Muscle of arm (tissue), 12 donors: ENCODE data around the gene CHST5. TPM values are rescaled to one million over a fixed set of nuclear protein-coding genes. Genes with fewer than 3 reads are reported as not detected.

Source experiments
- DNase-seq: peaks from one replicate; pipeline ENCODE4 v3.0.0-alpha.2; 2013
- polyA plus RNA-seq, 12 donors: library from polyadenylated mRNA; unstranded; fragments of 120-200 nt; gene quantifications; one replicate each; pipeline ENCODE4 v1.2.1, GENCODE V29; 2013; ENCODE audit not compliant: insufficient read length in 12 of 12

The CHST5 gene
- polyA plus RNA-seq, 12 donors, result 0.07 to 0.56 (median 0.24) TPM; not detected in 2

DNA sequence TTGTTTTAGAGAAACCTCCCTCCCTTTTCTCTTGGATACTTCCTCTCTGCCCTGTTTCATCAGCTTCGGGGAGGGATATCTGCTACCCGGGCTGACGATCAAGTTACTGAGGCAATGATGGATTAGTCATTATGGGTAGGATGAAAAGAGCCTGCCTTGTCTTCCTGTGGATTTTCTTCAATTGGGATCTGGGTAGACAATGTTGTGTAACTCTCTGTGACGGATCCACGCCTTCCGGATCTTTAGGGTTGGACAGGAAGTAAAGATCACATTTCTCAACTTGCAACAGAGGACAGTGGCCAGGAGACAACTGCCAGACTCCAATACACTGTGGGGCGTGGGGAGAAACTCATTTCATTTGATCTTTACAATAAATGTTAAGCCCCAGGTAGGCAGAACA is 29.3 kb downstream of the CHST5 start:
- DNase-seq, result peak; percentile 17

DNA sequence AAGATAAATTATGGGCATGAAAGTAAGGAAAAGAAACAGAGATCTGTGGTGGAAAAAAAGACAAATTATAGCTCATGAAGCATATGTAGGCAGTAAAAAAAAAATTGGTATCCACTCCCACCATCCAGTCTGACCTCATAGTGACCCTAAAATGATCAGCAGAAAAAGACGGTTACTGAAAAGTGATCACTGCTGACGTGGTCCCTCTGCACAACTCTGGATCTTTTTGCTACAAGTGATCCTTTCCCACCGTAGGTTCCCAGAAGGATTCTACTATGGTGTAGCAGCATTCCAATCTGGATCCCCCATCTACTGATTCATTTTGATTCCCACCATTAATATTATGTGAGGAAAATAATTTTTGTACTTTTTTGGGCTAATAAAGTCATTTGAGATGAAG is 29.8 kb downstream of the CHST5 start:
- DNase-seq, result peak; percentile 19

DNA sequence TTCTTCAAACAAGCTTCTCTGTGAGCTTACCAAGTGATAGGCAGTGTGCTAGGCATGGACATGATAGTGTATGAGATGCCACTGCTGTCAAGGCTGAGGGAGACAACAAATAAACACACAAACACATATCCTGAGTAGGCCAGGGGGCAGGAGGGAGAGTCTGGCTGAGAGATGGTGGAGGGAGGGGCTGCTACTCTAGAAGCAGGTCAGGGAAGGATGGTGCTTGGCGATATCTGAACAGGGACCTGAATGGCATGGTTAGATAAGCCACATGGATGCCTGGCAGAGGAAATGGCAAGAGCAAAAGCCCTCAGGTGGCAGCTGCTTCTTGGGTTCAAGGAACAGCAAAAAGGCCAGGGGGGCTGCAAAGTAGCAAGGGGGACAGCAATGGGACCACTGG is 32.1 kb downstream of the CHST5 start:
- DNase-seq, result no peak

DNA sequence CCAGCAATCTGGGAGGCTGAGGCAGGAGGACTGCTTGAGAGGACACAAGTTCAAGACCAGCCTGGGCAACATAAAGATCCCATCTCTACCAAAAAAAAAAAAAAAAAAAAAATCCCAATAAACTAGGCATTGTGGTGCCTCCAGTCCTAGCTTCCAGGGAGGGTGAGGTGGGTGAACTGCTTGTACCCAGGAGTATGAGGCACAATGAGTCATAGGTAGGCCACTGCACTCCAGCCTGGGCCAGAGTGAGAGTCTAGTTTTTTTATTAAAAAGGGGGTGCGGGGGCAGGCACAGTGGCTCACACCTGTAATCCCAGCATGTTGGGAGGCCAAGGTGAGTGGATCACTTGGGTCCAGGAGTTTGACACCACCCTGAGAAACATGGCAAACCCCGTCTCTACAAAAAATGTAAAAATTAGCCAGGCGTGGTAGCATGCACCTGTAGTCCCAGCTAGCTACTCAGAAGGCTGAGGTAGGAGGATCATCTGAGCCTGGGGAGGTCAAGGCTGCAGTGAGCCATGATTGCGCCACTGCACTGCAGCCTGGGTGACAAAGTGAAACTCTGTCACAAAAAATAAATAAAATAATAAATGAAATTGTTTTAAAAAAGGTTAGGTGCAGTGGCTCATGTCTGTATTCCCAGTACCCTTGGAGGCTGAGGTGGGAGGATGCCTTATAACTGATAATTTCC is 32.8 kb downstream of the CHST5 start:
- no peak for DNase-seq

DNA sequence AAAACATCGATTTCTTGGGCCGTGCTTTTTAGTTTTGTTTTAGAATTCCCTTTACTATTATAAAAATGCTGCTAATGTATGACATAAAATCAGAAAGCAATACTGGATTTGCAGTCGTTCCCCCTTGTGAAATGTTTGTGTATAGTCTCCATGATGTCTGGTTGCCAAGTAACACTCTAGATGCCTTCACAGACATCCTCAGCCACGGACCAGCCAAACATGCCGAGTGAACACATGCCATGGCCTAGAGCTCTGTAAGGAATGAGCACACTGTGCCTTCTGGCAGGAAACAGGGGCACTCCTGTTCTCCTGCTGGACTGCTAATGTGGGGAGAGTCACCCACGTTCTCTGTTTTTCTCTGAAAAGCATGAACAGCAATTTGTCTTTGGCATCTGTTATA is 34.1 kb downstream of the CHST5 start:
- DNase-seq, result peak; percentile 58

DNA sequence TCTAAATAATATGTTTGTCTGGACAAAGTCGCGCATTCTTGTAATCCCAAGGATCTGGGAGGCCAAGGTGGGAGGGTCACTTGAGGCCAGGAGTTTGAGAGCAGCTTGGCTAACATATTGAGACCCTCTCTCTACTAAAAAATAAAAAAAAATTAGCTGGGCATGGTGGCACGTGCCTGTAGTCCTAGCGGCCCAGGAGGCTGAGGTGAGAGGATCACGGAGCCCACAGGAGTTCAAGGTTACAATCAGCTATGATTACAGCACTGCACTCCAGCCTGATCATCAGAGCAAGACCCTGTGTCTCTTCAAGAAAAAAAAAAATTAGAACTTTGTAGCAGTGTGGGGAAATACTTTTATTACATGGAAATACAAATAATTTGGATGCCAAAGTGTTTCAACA is 34.5 kb downstream of the CHST5 start:
- no peak for DNase-seq

DNA sequence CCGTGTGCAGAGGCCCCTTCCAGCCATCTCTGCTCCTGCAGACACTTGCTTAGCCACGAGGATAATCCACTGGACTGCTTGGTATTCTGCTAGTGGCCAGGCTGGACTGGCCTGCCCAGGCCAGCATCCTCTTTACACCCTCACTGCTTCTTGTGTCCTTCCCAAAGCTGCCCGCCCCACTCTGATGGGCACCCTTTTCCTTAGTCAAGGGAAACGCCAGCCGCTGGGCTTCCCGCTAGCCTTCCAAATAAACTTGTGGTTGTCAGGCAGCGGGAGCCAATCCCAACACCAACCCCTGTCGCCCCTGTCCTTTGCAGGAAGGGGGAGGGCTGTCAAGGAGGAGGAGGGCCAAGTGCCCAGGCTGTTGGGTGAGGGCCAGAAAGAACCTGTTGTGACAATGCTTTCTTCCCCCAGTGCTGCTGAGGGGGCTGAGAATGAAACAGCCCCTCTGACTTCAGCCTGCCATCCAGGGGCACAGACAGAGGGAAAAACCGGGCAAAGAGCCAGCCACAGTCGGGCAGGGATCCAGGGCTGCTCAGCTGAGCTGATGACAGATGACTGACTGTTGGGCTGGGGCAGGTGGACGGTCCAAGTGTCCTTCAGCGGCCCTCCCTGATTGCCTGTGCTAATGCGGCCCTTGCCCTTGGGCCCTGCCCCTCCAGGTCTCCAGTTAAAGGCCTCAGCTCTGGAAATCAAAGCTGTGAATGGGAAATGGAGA is 37.1 kb downstream of the CHST5 start:
- DNase-seq, result peak; percentile 39

DNA sequence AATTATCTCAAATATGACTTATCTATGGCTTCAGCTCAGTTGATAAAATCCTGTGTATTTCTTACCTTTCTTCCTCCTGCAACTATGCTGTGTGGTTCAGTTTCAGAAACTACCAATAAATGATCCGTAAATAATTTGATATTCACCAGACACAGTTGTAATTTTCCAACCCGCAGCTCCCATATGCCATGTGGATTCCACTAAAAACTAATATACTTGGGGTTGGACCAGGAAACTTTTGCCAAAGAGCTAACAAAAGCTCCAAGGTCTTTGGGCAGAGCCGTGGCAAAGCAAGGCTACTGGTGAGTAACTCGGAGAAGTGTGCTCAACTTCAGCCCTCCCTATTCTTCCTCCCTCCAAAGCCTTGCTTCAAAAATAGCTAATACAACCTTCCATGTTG is 38.4 kb downstream of the CHST5 start:
- no peak for DNase-seq

DNA sequence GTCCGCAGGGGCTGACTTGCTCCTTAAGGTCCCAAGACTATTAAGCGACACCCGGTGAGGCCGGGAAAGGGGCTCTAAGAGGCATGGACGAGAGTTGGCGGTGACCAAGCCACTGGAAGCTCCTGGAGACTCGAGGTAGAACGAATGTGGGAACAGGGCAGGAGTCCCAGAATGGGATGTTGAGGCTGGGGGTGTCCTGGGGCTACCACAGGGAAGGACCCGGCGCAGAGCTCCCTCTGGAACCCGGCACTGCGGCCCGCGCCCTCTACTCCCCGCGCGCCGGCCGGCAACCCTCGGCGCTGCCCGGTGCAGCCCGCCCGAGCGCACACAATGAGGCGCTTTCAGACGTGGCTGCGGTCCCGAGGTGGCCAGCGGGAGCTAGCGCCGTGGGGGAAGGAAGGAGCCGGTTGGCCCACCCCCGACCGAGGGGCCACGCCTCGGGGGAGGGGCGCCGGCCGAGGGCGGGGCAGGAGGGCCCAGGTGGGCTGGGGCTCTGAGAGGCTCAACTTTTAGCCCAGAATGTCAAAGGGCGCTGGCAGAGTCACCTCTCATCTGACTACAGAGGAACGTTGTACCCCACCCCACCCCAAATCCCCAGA is 40.7 kb downstream of the CHST5 start, which contains the start of gene CHST6:
CHST6 (minus strand) TSS at position 366 of the 599 bp plus-strand sequence. CDS start 15,613 bp downstream, outside the sequence.
- peak; percentile 35 for DNase-seq

DNA sequence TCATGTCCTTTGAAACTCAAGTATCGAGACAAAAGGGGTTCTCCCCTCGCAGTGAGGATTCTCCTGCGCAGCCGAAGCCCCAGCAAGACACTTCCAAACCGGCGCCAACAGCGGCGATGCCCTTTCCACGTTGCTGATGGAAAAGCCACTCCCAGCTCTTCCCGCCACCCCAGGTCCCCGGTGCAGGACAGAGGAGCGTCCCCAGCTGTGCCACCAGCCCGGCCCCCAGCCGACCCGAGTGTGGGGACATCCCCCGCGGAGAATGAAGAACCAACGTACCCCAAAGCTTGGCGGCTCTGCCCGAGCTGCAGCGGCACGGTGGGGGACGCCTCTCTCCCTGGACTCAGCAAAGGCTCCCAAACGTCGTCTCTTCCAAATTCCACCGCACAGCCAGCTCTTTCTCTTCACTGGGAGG is 41.2 kb downstream of the CHST5 start:
- DNase-seq, result peak; percentile 24

DNA sequence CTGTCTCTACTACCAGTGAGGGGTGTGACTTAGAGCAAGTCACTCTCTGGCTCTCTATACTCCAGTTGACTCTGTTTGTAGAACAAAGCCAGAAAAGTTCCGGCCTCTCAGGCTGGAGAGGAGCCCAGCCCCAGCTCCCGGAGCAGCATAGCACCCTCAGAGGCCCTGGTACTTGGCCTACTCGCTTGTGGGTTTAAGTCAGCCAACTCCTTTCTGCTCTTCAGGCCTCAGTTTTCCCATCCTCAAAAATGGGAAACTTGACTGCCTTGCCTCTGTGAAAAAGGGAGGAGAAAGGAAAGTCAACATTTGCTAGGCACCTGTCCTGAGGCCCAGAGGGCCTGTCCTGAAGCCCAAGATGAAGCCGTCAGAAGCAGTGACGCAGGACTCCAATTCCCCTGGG is 41.7 kb downstream of the CHST5 start:
- no peak for DNase-seq

DNA sequence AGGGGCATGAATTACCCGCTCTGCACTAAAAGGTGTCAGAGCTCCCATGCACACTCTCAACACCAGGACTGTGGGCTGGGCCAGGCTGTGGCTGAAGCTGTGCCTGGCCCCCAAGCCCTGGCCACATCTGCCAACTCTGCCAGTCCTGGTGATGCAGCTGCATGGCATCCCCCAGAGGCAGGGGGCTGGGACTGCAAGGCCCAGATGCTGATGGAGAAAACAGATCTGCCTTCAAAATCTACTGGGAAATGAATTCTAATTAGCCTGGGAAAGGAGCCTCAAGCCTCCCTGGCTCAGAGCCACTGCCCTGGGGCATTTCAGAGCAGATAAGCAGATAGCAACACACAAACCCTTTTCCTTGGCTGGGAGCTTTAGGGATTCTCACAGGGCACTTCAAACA is 44.0 kb downstream of the CHST5 start:
- no peak for DNase-seq

DNA sequence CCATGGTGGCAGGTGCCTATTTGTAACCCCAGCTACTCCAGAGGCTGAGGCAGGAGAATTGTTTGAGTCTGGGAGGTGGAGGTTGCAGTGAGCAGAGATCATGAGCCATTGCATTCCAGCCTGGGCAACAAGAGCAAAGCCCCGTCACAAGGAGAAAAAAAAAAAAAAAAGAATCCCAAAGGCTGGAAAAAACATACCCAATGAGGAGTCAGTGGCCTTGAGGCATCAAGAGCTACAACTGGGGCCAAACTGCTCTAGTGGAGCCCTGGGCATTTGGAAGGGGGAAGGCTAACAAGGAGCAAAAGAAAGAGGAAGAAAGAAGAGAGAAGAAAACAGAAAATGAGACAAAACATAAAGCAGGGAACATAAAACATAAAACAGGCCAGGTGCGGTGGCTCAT is 47.6 kb downstream of the CHST5 start:
- no peak for DNase-seq

DNA sequence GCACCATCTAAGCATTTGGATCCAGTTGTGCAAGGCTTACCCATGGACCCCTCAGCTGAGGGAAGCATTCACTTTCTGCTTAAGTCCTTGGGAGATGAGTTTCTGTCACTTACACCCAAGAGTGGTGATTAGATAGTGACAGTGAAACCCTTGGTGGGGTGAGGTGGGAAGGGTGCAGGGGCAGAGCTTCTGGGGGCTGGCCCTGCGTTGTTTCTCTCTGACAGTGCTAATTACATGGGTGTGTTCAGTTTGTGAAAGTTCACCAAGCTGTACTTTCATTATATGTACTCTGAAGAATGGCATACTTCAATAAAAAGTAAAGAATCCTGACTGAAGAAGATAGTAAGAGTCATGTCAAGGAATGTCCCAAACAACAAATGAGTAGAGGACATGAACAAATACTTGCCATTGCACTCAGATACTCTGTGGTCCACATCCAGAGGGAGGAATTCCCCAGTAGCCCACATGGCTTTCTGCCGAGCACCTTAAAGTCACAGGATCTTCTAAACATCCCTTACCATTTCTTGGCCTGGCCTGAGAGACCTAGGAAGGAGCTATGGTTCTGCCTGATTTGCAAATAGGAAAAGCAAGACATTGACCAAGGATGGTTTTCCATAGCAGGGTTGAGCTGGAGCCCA is 49.1 kb downstream of the CHST5 start:
- DNase-seq, result no peak

DNA sequence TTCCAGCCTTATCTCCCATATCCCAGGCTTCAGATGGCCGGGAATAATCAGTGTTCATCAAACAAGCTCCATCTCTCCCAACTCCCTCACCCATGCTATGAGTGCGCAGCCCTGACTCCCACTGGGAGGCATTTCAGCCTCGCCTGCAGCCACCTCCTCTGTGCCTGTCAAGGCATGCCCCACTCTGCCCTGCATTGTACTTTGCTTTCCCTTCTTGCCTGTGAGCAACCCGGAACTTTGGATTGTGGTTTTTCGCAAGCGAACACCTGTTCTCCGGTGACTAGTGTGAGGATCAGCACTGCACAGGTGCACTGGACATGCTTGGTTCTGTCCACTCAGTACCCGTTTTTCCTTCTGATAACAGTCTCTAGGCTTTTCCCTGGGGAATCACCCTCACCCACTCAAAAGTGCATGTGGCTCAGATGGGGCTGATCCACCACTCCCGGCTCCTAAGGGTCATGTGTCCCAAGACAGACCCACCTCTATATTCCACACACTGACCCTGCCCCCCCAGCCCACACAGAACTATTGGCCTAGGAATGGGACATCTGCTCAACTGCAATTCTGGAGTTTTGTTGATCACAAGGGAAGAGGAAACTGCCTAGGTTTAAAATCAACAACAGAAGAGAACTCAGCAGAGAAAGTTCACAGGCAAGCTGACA is 49.8 kb downstream of the CHST5 start:
- DNase-seq, result no peak

DNA sequence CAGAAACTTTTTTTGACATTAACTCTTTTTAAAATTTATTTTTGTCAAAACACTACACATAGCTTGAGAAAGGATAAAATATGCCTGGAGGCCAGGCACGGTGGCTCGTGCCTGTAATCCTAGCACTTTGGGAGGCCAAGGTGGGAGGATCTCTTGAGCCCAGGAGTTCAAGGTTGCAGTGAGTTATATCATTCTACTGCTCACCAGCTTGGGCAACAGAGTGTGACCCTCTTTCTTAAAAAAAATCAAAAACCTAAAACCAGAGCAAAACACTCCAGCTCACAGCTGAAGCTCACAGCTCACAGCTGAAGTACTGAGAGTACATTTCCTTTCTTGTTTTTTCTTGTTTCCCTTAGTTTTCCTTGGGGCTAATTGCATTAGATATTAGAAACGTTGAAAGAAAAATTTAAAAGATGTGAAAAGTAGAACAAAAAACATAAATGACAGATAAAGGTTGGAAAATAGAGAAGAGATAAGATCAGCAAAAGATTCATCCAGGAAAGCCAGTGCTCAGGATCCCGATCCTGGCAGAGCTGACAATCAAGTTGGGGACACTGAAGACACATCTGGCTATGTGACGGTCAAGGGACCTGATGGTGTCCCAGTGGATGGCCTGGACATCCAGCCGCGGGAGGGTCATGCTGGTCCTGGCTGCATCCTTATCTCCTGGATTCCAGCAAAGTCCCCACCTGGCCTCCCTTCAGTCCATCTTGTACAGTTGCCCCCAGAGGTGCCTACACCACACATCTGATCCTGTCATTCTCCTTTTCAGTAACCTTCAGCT is 50.5 kb downstream of the CHST5 start:
- DNase-seq, result no peak

DNA sequence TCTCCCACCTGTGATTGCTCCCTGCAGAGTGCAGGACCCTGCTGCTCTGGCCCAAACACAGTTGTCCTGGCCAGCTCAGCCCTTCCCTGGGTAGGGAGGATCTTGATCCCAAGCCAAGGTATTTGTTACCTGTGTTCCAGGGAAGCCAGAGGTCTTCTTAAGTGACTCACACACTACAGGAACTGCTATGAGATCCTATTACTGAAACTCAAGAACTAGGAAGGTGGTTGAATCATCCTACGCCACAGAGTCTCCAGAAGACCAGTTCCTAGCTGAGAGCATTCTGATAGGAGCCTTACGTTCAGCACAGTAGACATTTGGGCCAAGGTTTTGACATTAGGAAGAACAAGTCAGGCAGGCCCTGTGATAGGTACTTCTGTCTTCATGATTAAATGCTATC is 52.7 kb downstream of the CHST5 start:
- no peak for DNase-seq

DNA sequence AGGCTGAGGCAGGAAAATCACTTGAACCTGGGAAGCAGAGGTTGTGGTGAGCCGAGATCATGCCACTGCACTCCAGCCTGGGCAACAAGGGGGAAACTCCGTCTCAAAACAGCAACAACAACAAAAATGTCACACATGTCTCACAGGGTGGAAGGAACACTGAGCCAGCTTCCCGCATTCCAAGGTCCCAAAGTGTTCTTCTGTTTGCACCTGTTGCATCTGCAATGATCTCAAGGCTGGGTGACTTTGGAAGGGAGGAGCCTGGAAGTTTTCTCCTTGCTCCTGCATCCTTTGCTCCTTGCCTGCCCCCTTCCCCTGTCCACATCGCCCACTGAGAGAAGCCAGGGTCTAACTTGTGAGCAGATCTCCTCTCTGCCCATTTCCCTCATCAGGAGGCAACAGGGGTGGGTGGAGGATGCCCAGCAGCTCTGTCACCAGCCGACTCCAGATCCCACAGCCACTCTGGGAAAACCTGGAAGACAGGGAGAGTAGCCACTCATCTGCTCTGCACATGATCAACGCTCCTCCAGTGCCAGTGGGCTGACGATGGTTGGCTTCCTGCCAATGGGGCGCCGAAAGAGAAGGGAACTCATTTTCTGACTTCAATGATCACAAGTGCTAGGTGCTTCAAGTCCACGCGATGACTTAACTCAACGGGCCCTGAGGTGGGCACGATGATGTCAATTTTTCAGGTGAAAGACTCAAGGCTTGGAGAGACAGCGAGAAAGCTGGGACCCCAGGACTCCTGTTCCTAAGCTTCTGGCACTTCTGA is 53.3 kb downstream of the CHST5 start:
- DNase-seq, result no peak

DNA sequence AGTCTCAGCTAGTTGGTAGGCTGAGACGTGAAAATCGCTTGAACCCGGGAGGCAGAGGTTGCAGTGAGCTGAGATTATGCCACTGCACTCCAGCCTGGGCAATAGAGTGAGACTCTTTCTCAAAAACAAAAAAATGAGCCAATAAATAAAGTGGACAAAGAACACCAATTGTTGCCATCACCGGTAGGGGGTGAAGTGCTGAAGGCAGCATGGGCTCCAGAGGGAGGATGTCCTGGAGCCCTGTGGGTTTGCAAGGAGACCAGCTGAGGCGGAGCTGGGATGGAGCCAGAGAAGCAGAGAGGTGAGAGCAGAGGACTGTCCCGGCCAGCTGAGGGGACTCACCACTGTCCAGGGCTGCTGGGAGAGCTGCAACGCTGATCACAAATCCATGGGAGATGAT is 54.4 kb downstream of the CHST5 start:
- no peak for DNase-seq

DNA sequence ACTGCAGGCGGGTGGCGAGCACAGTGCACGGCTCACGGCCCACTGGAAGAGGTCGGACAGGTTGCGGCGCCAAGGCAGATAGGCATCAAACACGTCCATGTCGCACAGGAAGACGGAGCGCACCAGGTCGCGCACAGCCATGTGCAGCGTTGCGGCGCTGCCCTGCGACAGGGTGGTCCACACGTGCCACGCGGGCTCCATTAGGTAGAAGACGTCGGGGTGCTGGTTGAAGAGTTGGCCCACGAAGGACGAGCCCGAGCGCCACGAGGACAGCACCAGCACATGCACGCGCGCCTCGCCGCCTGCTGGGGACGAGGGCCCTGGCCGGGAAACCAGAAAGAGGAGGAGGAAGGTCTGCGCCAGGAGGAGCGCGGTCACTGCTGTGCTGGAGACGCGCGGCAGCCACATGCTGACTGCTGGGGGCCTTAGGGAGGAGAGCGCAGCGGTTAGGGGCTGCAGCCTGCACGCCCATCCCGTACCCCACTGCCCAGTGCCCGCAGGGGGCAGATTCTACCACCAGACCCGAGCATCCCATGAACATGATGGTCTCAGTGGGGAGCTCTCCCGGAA is 56.4 kb downstream of the CHST5 start:
- no peak for DNase-seq
